SJSA1 (cell line): ENCODE measurements around the gene TOR1B. TPM values are rescaled to one million over a fixed set of nuclear protein-coding genes. Genes with fewer than 3 reads are reported as not detected.
"Not testable (repeated sequence)": the region's sequence is repeated elsewhere in the genome, so short reads cannot be mapped to it uniquely, and the experiment has no call there.

Source experiments
- DNase-seq, 2 experiments: peaks; one replicate each; pipeline ENCODE4 v3.0.0-alpha.2; 2015 to 2020; ENCODE audit warnings: low spot score in 2 of 2, low read depth in 1 of 2
- H3K27ac ChIP-seq: fragments of 250-450 bp; sonication (Bioruptor Pico); 2 replicates; pipeline ENCODE4 v1.5.1; 2020; ENCODE audit warnings: mild to moderate bottlenecking, moderate library complexity
- H3K27me3 ChIP-seq: fragments of 250-450 bp; sonication (Bioruptor Pico); replicated peaks from 2 replicates; pipeline ENCODE4 v1.5.1; 2020; ENCODE audit warnings: mild to moderate bottlenecking, moderate library complexity
- H3K36me3 ChIP-seq: fragments of 250-450 bp; sonication (Bioruptor Pico); 2 replicates; pipeline ENCODE4 v1.5.1; 2020; ENCODE audit warnings: mild to moderate bottlenecking
- H3K4me1 ChIP-seq: fragments of 250-450 bp; sonication (Bioruptor Pico); replicated peaks from 2 replicates; pipeline ENCODE4 v1.6.1; 2021; ENCODE audit warnings: mild to moderate bottlenecking
- H3K4me3 ChIP-seq: fragments of 250-450 bp; sonication (Bioruptor Pico); 2 replicates; pipeline ENCODE4 v1.5.1; 2020; ENCODE audit warnings: mild to moderate bottlenecking
- H3K9me3 ChIP-seq: fragments of 250-450 bp; sonication (Bioruptor Pico); replicated peaks from 2 replicates; pipeline ENCODE4 v1.5.1; 2020; ENCODE audit warnings: mild to moderate bottlenecking
- total RNA-seq: library from RNA; depleted of rRNA; stranded (reverse); fragments of >200 nt; shearing (Covaris generic); gene quantifications from 2 replicates; pipeline ENCODE4 v1.2.3, GENCODE V29; 2014; rRNA removed

The TOR1B gene, protein sequence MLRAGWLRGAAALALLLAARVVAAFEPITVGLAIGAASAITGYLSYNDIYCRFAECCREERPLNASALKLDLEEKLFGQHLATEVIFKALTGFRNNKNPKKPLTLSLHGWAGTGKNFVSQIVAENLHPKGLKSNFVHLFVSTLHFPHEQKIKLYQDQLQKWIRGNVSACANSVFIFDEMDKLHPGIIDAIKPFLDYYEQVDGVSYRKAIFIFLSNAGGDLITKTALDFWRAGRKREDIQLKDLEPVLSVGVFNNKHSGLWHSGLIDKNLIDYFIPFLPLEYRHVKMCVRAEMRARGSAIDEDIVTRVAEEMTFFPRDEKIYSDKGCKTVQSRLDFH
- total RNA-seq: 24.9 and 38.3 TPM in 2 replicates

GRCh38 chr9:129802833-129803675, at the start of gene TOR1B:
TOR1B (plus strand) TSS chr9:129803184; CDS start chr9:129803213, 29 bp downstream.
- Histone ChIP-seq H3K4me3 (peak within 1 kb of the TSS; percentile 99), H3K36me3 (peaks cover 17% of the 10 kb centered on the region), H3K4me1 (peaks cover 8% of the 10 kb centered on the region; the same call in 1 of the 2 replicates), H3K9me3 (no peaks in the 10 kb centered on the region), H3K27ac (no peak within 1 kb of the TSS), H3K27me3 (no peaks in the 10 kb centered on the region)
- DNase-seq: peak; percentile 93 to 95

GRCh38 chr9:129755151-129755550, 47.8 kb upstream of the TOR1B start:
- no peaks in the 10 kb centered on the region for H3K9me3 ChIP-seq
- no peak overlapping the region for H3K27ac ChIP-seq
- H3K4me3 ChIP-seq: no peak overlapping the region
- H3K36me3 ChIP-seq: no peaks in the 10 kb centered on the region; the same call in 1 of the 2 replicates
- no peaks in the 10 kb centered on the region for H3K27me3 ChIP-seq
- no peak for DNase-seq
- H3K4me1 ChIP-seq: peaks cover 30% of the 10 kb centered on the region

DNA sequence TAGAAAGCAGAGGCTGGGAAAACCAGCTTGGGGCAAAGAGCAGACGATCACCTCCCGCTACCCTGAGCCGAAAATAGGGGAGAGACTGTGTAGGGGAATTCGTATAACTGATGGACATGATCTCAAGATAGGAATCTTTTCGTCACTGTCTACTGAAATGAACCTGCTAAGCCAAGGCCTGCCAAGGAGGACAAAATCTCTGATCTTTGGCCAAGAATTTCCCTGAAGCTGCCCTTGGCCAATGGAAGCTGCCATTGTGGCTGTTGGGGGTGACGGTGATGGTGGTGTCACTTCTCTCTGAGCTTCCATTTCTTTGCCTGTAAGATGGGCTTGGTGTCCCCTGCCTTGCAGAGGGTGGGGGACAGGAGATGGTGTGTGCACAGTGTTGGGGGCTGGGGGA, 46.8 kb upstream of the TOR1B start:
- Histone ChIP-seq H3K9me3 (no peaks in the 10 kb centered on the region), H3K27me3 (no peaks in the 10 kb centered on the region), H3K4me1 (peaks cover 25% of the 10 kb centered on the region), H3K27ac (no peak overlapping the region), H3K4me3 (no peak overlapping the region), H3K36me3 (no peaks in the 10 kb centered on the region; the same call in 1 of the 2 replicates)
- no peak for DNase-seq

DNA sequence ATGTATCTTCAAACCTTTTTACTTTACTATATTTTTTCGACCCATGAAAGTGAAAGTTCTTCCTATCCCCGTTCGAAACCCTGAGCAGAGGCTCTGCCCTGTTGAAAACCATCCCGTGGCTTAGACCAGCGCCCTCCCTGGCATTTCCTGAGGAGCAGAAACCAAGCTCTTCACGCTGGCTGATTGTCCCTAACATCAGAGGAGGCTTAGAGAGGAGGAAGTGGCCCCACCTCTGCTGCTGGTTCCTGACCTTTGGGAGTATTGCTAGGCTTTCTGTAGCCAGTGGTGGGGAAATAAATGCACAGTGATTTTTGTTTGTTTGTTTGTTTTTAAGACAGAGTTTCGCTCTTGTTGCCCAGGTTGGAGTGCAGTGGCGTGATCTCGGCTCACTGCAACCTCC, 45.9 kb upstream of the TOR1B start:
- no peaks in the 10 kb centered on the region for H3K27me3 ChIP-seq
- H3K4me3 ChIP-seq: no peak overlapping the region
- no peaks in the 10 kb centered on the region for H3K9me3 ChIP-seq
- no peaks in the 10 kb centered on the region; the same call in 1 of the 2 replicates for H3K36me3 ChIP-seq
- H3K27ac ChIP-seq: no peak overlapping the region
- H3K4me1 ChIP-seq: peaks cover 26% of the 10 kb centered on the region
- no peak for DNase-seq

DNA sequence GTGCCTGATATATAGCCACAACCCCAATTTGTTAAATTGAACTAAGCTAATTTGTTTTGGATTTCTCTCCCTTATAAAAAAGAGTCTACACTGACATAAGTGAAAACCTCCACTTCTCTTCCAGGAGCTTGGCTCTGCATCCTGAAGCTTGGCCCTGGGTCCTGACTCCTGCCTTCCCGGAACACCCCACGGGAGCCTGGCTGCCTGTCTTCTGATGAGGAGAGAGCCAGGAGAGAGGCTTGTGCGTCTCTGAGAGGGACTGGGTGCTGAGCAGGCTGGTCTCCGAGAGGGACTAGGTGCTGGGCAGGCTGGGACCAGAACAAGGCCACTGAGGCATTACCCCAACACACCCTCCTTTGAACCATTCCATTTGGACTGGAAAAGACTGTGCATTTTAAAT, 43.7 kb upstream of the TOR1B start:
- Histone ChIP-seq H3K4me3 (no peak overlapping the region), H3K36me3 (no peaks in the 10 kb centered on the region), H3K4me1 (peaks cover 30% of the 10 kb centered on the region), H3K27me3 (no peaks in the 10 kb centered on the region), H3K9me3 (no peaks in the 10 kb centered on the region), H3K27ac (no peak overlapping the region)
- no peak for DNase-seq

DNA sequence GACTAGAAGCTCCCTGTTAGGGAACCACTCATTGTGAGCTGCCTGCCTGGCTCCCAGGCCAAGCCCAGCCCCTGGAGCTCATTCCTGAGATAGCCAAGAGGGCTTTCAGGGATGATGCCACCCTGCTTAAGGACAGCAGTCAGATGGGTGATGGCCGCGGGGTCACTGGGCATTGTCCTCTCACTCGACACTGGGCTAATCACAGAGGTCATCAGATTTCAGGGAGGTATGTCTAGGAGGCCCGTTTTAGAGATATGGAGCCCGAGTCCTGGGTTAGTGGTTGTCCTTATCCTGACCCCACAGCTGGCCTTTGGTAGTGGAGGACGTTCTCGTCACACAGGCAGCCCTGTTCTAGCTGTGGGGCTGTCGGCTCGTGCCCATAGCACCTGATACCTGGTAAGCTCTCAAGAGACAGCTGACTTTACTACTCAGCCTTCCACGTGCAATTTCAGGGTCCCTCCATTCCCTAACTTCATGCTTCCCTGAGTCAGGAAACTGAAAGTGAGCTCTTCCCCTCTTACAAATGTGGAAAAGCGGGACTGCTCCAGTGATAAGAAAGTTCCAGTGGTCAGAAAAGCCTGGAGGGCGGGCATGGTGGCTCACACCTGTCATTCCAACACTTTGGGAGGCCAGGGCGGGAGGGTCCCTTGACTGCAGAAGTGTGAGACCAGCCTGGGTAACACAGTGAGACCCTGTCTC, 43.0 kb upstream of the TOR1B start:
- Histone ChIP-seq H3K9me3 (no peaks in the 10 kb centered on the region), H3K36me3 (no peaks in the 10 kb centered on the region), H3K27ac (no peak overlapping the region), H3K27me3 (no peaks in the 10 kb centered on the region), H3K4me3 (no peak overlapping the region), H3K4me1 (peaks cover 30% of the 10 kb centered on the region)
- no peak for DNase-seq

DNA sequence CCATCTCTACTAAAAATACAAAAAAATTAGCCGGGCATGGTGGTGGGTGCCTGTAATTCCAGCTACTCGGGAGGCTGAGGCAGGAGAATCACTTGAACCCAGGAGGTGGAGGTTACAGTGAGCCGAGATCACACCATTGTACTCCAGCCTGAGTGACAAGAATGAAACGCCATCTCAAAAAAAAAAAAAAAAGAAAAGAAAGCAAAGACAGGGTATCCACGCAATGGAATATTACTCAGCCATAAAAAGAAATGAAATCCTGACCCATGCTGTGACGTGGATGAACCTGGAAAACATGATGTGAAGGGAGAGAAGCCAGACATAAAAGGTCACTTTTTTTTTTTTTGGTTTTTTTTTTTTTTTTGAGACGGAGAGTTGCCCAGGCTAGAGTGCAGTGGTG, 42.2 kb upstream of the TOR1B start:
- not testable (repeated sequence) for H3K36me3 ChIP-seq, H3K4me3 ChIP-seq, H3K27ac ChIP-seq, H3K27me3 ChIP-seq, DNase-seq, H3K9me3 ChIP-seq
- peaks cover 30% of the 10 kb centered on the region for H3K4me1 ChIP-seq

GRCh38 chr9:129761293-129761900, 41.6 kb upstream of the TOR1B start:
- H3K4me1 ChIP-seq: peaks cover 30% of the 10 kb centered on the region
- H3K9me3 ChIP-seq: no peaks in the 10 kb centered on the region
- H3K4me3 ChIP-seq: no peak overlapping the region
- DNase-seq: peak; percentile 63 to 72
- no peaks in the 10 kb centered on the region for H3K27me3 ChIP-seq
- peak overlapping the region; percentile 89 for H3K27ac ChIP-seq
- no peaks in the 10 kb centered on the region for H3K36me3 ChIP-seq

- no peak overlapping the region for H3K4me3 ChIP-seq
- DNase-seq: peak; percentile 71 to 82
Measured at GRCh38 chr9:129761901-129762369, 41.0 kb upstream of the TOR1B start.

GRCh38 chr9:129762370-129762984, 40.5 kb upstream of the TOR1B start:
- Histone ChIP-seq H3K27ac (peak overlapping the region; percentile 89), H3K4me1 (peaks cover 30% of the 10 kb centered on the region)
- not testable (repeated sequence) for H3K36me3 ChIP-seq, H3K9me3 ChIP-seq, H3K4me3 ChIP-seq, H3K27me3 ChIP-seq
- DNase-seq: peak; percentile 85 to 90

More at GRCh38 chr9:129761901-129762369, 41.0 kb upstream of the TOR1B start:
- Histone ChIP-seq H3K27me3 (no peaks in the 10 kb centered on the region), H3K4me1 (peaks cover 30% of the 10 kb centered on the region), H3K9me3 (no peaks in the 10 kb centered on the region), H3K27ac (peak overlapping the region; percentile 89), H3K36me3 (no peaks in the 10 kb centered on the region)

- DNase-seq: peak in 1 of 2 experiments; percentile 55
- H3K36me3 ChIP-seq: no peaks in the 10 kb centered on the region
- H3K27me3 ChIP-seq: no peaks in the 10 kb centered on the region
- H3K4me1 ChIP-seq: peaks cover 30% of the 10 kb centered on the region
- peak overlapping the region; percentile 89 for H3K27ac ChIP-seq
- no peak overlapping the region for H3K4me3 ChIP-seq
- no peaks in the 10 kb centered on the region for H3K9me3 ChIP-seq
Measured at GRCh38 chr9:129762985-129763926, 39.7 kb upstream of the TOR1B start.

- Histone ChIP-seq H3K36me3 (no peaks in the 10 kb centered on the region), H3K27me3 (no peaks in the 10 kb centered on the region), H3K4me3 (no peak overlapping the region), H3K27ac (no peak overlapping the region), H3K9me3 (no peaks in the 10 kb centered on the region), H3K4me1 (peaks cover 29% of the 10 kb centered on the region)
- no peak for DNase-seq
Measured at GRCh38 chr9:129765764-129766317, 37.1 kb upstream of the TOR1B start.
